Dermis lymphatic vessel endothelial cell (primary cell): ENCODE data around the gene ODF2. TPM values are rescaled to one million over a fixed set of nuclear protein-coding genes. Genes with fewer than 3 reads are reported as not detected.

ENCODE experiments used
- total RNA-seq: library from RNA; depleted of rRNA; stranded (reverse); fragments of >200 nt; gene quantifications from 2 replicates; pipeline ENCODE4 v1.2.1, GENCODE V29; 2014

The ODF2 gene
- 22.6 and 33.2 TPM in 2 replicates for total RNA-seq

DNA sequence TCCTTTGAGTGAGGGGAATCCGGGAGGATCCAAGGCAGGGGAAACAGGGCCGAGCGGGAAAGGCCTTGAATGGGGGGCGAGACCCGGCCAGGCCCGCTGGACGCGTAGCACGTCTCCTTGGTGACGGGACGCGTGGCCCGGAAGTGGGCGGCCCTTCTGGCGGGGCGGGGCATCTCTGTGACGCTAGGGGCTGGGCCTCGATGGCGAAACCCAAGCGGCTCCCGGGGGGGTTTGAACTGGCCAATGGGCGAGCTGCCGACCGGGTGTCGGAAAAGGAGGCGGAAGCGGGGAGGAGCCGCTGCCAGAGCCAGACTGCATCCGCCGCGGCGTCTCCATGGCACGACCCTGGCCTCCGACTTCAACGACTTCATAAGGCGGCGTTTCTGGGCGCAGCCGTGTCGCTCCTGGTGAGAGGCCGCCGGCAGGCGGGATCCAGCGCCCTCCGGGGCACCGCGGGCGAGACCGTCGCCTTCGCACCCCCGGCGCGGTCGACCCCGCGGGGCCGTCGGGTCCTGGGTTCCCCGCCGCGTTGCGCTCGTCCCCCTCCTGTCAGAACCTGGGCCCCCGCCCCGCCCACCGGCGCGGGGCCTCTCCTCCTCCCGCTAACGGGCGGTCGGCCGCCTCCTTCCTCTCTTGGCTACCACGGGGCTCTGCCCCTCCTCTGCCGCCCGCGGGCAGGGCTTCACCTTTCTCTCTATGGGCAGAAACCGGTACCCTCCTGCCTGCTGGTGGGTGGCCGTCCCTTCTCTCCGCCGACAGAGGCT lies at the start of gene ODF2:
Gene ODF2, plus strand, starts transcription at position 158 of the 764 bp plus-strand sequence. Its CDS starts 86 bp downstream, at position 244.

GRCh38 chr9:128420651-128421481 lies 34.9 kb upstream of the ODF2 start, which contains the start of gene CERCAM:
TSS of gene CERCAM (plus strand) at chr9:128420857. CDS start at chr9:128420878, 21 bp downstream.

DNA sequence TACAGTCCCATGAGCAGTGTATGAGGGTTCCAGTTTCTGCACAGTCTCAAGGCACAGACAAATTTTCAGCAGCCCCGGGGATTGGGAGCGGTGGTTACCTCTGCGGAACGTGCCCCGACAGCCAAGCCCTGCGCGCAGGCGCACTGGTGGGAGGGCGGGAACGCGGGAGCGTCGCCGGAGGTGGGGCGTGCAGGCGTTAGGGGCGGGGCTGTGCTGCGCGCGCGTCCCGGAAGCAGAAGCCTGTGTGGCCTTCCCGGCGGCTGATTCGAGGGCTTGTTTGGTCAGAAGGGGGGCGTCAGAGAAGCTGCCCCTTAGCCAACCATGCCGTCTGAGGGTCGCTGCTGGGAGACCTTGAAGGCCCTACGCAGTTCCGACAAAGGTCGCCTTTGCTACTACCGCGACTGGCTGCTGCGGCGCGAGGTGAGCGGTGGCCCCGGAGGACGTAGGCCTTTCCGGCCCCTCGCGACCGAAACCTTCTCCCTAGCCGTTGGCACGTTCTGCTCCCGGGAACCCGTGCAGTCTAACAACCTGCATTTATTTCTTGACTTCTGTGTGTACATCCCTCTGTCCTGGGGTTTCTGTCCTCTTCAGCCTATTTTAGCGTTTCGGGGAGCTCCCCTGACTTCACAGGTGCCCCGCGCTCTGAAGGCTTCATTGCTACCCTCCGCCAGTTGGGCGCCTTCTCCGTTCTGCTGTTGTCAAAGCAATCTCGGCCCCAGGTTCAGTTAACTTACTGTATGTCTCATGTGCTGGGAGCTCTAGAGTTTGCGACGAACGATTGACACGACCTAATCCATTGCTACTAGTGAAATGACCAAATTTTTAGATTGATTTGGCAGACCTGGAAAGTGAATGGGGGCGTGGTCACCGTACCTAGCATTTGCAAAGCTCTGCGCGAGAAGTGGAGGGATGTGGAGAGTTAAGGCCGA lies 48.9 kb downstream of the ODF2 start, which contains the start of gene GLE1:
Gene GLE1, plus strand, starts transcription at position 235 of the 929 bp plus-strand sequence. Its CDS starts 87 bp downstream, at position 322.

Other genes with a start within 250 kb of the ODF2 start
- gene GOLGA2, start 180.0 kb upstream of the ODF2 start, total RNA-seq = 41.5 and 57.9 TPM in 2 replicates
- 14.7 and 16.2 TPM in 2 replicates for gene SWI5, start 179.7 kb upstream of the ODF2 start, total RNA-seq
- gene TRUB2, start 133.6 kb upstream of the ODF2 start, total RNA-seq = 25.8 and 27.3 TPM in 2 replicates
- 21.0 and 21.6 TPM in 2 replicates for gene COQ4, start 133.2 kb upstream of the ODF2 start, total RNA-seq
- 16.9 and 21.6 TPM in 2 replicates for gene SLC27A4, start 115.5 kb upstream of the ODF2 start, total RNA-seq
- gene URM1, start 84.6 kb upstream of the ODF2 start, total RNA-seq = 51.5 and 52.5 TPM in 2 replicates
- 18.4 and 20.4 TPM in 2 replicates for gene CERCAM, start 35.1 kb upstream of the ODF2 start, total RNA-seq
- gene GLE1, start 48.7 kb downstream of the ODF2 start, total RNA-seq = 11.9 and 12.2 TPM in 2 replicates
- gene SPTAN1, start 96.6 kb downstream of the ODF2 start, total RNA-seq = 508 and 734 TPM in 2 replicates
- gene DYNC2I2, start 200.8 kb downstream of the ODF2 start, total RNA-seq = 30.9 and 32.1 TPM in 2 replicates
- 292 and 558 TPM in 2 replicates for gene SET, start 233.2 kb downstream of the ODF2 start, total RNA-seq
- 5.8 and 8.5 TPM in 2 replicates for gene PKN3, start 246.5 kb downstream of the ODF2 start, total RNA-seq